ENCODE data around the gene RHO.

RHO gene

GRCh38 chr3:129548104-129548965 is 19.9 kb downstream of the RHO start:
- TF ChIP-seq, protein P1, sequence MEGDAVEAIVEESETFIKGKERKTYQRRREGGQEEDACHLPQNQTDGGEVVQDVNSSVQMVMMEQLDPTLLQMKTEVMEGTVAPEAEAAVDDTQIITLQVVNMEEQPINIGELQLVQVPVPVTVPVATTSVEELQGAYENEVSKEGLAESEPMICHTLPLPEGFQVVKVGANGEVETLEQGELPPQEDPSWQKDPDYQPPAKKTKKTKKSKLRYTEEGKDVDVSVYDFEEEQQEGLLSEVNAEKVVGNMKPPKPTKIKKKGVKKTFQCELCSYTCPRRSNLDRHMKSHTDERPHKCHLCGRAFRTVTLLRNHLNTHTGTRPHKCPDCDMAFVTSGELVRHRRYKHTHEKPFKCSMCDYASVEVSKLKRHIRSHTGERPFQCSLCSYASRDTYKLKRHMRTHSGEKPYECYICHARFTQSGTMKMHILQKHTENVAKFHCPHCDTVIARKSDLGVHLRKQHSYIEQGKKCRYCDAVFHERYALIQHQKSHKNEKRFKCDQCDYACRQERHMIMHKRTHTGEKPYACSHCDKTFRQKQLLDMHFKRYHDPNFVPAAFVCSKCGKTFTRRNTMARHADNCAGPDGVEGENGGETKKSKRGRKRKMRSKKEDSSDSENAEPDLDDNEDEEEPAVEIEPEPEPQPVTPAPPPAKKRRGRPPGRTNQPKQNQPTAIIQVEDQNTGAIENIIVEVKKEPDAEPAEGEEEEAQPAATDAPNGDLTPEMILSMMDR (IDR thresholded peaks at IDR 0.05; ENCODE audit: insufficient read depth, low read depth, low read length, missing control alignments) = no peak
- no peak overlapping the region for H3K4me3 ChIP-seq (ENCODE audit: low read depth, low read length)
- DNase-seq (ENCODE audit: low read depth) = no peak

GRCh38 chr3:129549006-129549800 is 20.8 kb downstream of the RHO start:
- H3K4me3 ChIP-seq (ENCODE audit: low read depth, low read length) = no peak overlapping the region
- TF ChIP-seq, protein P1 (IDR thresholded peaks at IDR 0.05; ENCODE audit: insufficient read depth, low read depth, low read length, missing control alignments) = no peak
- no peak for DNase-seq (ENCODE audit: low read depth)

- TF ChIP-seq, protein P1 (IDR thresholded peaks at IDR 0.05; ENCODE audit: insufficient read depth, low read depth, low read length, missing control alignments) = no peak
- no peak for DNase-seq (ENCODE audit: low read depth)
- H3K4me3 ChIP-seq (ENCODE audit: low read depth, low read length) = no peak overlapping the region
Observed at GRCh38 chr3:129549805-129550204, 21.4 kb downstream of the RHO start.

DNA sequence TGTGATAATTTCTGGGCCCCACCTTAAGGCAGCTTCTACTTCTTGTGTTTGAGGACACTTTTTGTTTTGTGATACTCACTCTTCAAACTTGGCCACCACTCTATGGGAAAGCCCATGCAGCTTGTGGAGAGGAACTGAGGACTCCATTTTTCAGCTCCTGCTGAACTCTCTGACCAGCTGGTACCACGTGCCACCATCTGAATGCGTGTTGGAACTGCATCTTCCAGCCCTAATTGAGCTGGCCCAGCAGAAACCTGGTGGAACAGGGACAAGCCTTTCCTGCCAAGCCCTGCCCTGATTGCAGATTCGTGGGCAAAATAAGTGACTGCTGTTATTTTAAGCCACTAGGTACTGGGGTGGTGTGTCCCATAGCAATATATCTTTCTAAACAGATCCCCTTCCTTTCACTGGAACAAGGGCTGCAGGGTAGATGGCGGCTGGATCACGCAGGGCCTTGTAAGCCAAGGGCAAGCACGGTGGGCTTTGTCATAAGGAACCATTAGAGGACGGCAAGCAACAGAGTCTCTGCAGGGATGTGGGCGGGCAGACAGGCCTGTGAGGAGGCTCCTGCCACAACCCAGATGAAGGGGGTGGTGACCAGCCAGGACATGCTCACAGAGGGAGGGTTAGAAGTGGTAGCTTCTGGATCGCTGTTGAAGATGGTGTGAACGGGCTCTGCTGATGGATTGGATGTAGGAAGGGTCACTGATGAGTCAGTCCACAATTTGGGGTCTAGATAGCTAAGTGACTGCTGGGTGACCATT is 24.0 kb downstream of the RHO start:
- DNase-seq (ENCODE audit: low read depth) = no peak
- TF ChIP-seq, protein P1 (IDR thresholded peaks at IDR 0.05; ENCODE audit: insufficient read depth, low read depth, low read length, missing control alignments) = no peak
- H3K4me3 ChIP-seq (ENCODE audit: low read depth, low read length) = no peak overlapping the region

- TF ChIP-seq, protein P1 (IDR thresholded peaks at IDR 0.05; ENCODE audit: insufficient read depth, low read depth, low read length, missing control alignments) = no peak
- H3K4me3 ChIP-seq (ENCODE audit: low read depth, low read length) = no peak overlapping the region
- no peak for DNase-seq (ENCODE audit: low read depth)
Observed at GRCh38 chr3:129553171-129553570, 24.7 kb downstream of the RHO start.

- no peak for DNase-seq (ENCODE audit: low read depth)
- TF ChIP-seq, protein P1 (IDR thresholded peaks at IDR 0.05; ENCODE audit: insufficient read depth, low read depth, low read length, missing control alignments) = no peak
- no peak overlapping the region for H3K4me3 ChIP-seq (ENCODE audit: low read depth, low read length)
Observed at GRCh38 chr3:129553719-129554118, 25.3 kb downstream of the RHO start.

Measured in GM12865 (cell line).